GM12873 (cell line): ENCODE measurements around the gene SPATA31D3.
"Not testable (repeated sequence)": the region's sequence is repeated elsewhere in the genome, so short reads cannot be mapped to it uniquely, and the experiment has no call there.

ENCODE experiments used
- TF ChIP-seq, protein P1 (sequence below): IDR thresholded peaks from 2 replicates; pipeline ENCODE4 v1.5.1; 2012; ENCODE audit warnings: low read depth, mild to moderate bottlenecking, moderate library complexity, low read length, control low read depth; ENCODE audit not compliant: insufficient read depth; ENCODE audit errors: missing control alignments

Gene SPATA31D3

GRCh38 chr9:81906671-81907070 is 36.6 kb upstream of the SPATA31D3 start:
- TF ChIP-seq, protein P1, sequence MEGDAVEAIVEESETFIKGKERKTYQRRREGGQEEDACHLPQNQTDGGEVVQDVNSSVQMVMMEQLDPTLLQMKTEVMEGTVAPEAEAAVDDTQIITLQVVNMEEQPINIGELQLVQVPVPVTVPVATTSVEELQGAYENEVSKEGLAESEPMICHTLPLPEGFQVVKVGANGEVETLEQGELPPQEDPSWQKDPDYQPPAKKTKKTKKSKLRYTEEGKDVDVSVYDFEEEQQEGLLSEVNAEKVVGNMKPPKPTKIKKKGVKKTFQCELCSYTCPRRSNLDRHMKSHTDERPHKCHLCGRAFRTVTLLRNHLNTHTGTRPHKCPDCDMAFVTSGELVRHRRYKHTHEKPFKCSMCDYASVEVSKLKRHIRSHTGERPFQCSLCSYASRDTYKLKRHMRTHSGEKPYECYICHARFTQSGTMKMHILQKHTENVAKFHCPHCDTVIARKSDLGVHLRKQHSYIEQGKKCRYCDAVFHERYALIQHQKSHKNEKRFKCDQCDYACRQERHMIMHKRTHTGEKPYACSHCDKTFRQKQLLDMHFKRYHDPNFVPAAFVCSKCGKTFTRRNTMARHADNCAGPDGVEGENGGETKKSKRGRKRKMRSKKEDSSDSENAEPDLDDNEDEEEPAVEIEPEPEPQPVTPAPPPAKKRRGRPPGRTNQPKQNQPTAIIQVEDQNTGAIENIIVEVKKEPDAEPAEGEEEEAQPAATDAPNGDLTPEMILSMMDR = no peak

DNA sequence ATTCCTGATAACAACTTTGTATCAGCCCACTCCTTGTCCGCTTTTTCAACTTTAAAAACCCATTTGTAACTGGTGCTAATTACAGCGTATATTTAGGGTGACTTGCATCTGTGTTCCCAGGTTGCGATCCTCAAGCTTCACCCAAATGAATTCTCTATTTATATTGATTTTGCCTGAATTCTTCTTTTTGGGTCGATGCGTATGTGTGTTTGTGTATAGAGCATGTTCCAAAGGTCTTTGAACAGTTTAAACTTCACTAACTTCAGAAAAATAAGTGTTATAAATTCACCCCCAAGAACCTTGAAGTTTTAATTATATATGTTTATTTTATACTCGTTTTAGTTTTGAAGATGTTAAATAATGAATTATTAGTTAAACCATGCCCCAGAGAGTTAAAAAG is 31.2 kb upstream of the SPATA31D3 start:
- TF ChIP-seq, protein P1 = no peak

GRCh38 chr9:81915801-81916505 is 27.3 kb upstream of the SPATA31D3 start:
- TF ChIP-seq, protein P1 = no peak

- TF ChIP-seq, protein P1 = not testable (repeated sequence)
Observed at GRCh38 chr9:81928305-81928704, 15.0 kb upstream of the SPATA31D3 start, which contains the start of gene SPATA31D4. Gene SPATA31D4, plus strand, starts transcription at chr9:81928428. Its CDS starts 86 bp downstream, at chr9:81928514.

GRCh38 chr9:81953096-81953495 is 9.8 kb downstream of the SPATA31D3 start:
- TF ChIP-seq, protein P1 = no peak

GRCh38 chr9:81955625-81956024 is 12.3 kb downstream of the SPATA31D3 start:
- TF ChIP-seq, protein P1 = no peak

- TF ChIP-seq, protein P1 = no peak
Observed at GRCh38 chr9:81964218-81965171, 21.2 kb downstream of the SPATA31D3 start.
